ENCODE results near the gene TET2. TPM values are rescaled to one million over a fixed set of nuclear protein-coding genes. Genes with fewer than 3 reads are reported as not detected.

The TET2 gene
- total RNA-seq: 4.5 TPM in 2 replicates

DNA sequence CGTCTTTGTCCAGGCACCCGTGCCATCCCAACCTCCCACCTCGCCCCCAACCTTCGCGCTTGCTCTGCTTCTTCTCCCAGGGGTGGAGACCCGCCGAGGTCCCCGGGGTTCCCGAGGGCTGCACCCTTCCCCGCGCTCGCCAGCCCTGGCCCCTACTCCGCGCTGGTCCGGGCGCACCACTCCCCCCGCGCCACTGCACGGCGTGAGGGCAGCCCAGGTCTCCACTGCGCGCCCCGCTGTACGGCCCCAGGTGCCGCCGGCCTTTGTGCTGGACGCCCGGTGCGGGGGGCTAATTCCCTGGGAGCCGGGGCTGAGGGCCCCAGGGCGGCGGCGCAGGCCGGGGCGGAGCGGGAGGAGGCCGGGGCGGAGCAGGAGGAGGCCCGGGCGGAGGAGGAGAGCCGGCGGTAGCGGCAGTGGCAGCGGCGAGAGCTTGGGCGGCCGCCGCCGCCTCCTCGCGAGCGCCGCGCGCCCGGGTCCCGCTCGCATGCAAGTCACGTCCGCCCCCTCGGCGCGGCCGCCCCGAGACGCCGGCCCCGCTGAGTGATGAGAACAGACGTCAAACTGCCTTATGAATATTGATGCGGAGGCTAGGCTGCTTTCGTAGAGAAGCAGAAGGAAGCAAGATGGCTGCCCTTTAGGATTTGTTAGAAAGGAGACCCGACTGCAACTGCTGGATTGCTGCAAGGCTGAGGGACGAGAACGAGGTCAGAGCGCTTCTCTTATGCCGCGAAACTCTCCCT is at the start of gene TET2:
TSS of gene TET2 (plus strand) at position 601 of the 740 bp plus-strand sequence. CDS start 87,067 bp downstream, outside the sequence.

